Measurements from ENCODE around the gene CMTM2. TPM values are rescaled to one million over a fixed set of nuclear protein-coding genes. Genes with fewer than 3 reads are reported as not detected.

CMTM2 gene
- total and polyA plus RNA-seq, 12 donors, result 0.33 to 0.95 (median 0.63) TPM; not detected in 8

DNA sequence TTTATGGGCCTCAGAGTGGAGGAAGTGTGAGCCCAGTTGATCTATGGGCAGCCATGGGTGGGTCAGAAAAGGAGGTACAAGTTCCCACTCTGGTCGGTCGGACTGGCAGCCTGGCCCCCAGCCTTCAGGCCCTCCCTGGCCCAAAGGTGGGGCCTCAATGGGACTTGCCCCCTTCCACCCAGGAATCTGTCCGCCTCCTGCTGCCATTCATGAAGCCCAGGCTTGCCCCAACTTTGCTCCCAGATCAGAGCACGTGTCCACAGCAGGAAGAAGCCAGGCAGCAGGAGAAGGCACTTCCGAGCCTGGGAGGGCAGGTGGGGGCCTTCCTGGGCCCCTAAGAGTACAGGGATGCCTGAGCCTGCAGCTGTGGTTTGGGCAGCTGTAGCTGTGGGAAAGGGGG lies 22.2 kb downstream of the CMTM2 start:
- intact Hi-C loops (cut with DNase I), result loop anchor here in 7 of 10 donors (5.0 to 10.0 kb wide), 5 partner anchors 87 to 263 kb away; no protein-coding TSS in a partner anchor
- Histone ChIP-seq H3K27me3 (peaks cover 0 to 5% (median 0%) of the 10 kb centered on the region in 7 donors), H3K27ac (no peak overlapping the region), H3K36me3 (no peaks in the 10 kb centered on the region), H3K9me3 (no peaks in the 10 kb centered on the region), H3K4me1 (peaks cover 0 to 27% (median 17%) of the 10 kb centered on the region in 9 donors), H3K4me3 (no peak overlapping the region)
- TF ChIP-seq, protein P1, sequence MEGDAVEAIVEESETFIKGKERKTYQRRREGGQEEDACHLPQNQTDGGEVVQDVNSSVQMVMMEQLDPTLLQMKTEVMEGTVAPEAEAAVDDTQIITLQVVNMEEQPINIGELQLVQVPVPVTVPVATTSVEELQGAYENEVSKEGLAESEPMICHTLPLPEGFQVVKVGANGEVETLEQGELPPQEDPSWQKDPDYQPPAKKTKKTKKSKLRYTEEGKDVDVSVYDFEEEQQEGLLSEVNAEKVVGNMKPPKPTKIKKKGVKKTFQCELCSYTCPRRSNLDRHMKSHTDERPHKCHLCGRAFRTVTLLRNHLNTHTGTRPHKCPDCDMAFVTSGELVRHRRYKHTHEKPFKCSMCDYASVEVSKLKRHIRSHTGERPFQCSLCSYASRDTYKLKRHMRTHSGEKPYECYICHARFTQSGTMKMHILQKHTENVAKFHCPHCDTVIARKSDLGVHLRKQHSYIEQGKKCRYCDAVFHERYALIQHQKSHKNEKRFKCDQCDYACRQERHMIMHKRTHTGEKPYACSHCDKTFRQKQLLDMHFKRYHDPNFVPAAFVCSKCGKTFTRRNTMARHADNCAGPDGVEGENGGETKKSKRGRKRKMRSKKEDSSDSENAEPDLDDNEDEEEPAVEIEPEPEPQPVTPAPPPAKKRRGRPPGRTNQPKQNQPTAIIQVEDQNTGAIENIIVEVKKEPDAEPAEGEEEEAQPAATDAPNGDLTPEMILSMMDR (IDR thresholded peaks at IDR 0.05), result no peak
- ATAC-seq (no peak), DNase-seq (no peak)
- WGBS, 2 donors, result 96% methylated on average over 5 of the region's 5 CpGs

DNA sequence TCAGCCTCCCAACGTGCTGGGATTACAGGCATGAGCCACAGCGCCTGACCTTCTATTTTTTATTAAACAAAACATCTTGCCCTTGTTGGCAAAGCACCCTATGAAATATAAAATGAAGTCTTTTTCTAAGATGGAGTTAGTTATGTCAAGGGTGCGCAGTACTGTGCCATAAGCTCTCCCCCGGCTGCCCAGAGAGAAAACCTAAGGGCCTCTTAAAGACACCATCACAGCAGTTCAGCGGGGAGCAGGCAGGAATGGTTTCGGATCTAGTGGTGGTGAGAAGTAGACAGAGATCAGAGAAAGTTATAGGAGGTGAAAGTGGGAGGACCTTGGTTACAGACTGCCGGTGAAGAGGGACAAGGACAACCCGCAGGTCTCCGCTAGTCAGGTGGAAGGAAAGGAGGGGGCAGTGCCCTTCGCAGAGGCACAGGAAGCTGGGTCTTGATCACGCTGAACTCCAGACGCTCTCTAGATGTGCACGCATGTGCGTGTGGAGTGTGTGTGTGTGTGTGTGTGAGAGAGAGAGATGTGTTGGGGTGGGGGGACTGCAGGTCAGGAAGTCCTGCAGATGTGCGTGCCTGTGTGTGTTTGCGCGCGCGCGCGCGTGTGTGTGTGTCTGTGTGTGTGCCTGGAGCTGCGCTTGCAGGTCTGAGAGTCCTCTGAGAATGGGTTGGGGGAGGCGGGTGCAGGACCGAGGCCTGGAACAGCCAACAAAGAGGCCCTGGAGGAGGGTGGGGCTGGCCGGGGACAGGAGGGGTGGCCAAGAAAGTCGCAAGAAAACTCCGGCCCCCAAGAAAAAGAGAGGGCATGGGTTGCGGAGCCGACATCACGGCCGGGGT lies 24.5 kb downstream of the CMTM2 start:
- peaks cover 0 to 5% (median 0%) of the 10 kb centered on the region in 7 donors for H3K27me3 ChIP-seq
- TF ChIP-seq, protein P1 (IDR thresholded peaks at IDR 0.05), result no peak
- peak; percentile 8 to 52 (median 40) for ATAC-seq

GRCh38 chr16:66604376-66605176 lies 25.3 kb downstream of the CMTM2 start, which contains the start of gene CMTM3:
TSS of gene CMTM3 (plus strand) at chr16:66604704. CDS start at chr16:66604806, 102 bp downstream.
- intact Hi-C loops (cut with DNase I), result loop anchor here (1.0 to 10.0 kb wide), 15 partner anchors 47 to 263 kb away; partner anchors contain the start of genes TK2 (in 3 of the 10), CKLF (in 2 of the 10) and CMTM4 (in 1 of the 10)
- H3K4me1 ChIP-seq, result peaks cover 0 to 55% (median 32%) of the 10 kb centered on the region in 9 donors
- H3K4me3 ChIP-seq, result peak within 1 kb of the TSS; percentile 56 to 97 (median 79)
- TF ChIP-seq, protein P1 (IDR thresholded peaks at IDR 0.05), result peak; percentile 61 to 88 (median 80)
- DNase-seq (peak; percentile 63 to 76), ATAC-seq (peak; percentile 26 to 75 (median 61))
- H3K27me3 ChIP-seq, result peaks cover 0 to 5% (median 0%) of the 10 kb centered on the region in 7 donors
- H3K27ac ChIP-seq, result peak within 1 kb of the TSS; percentile 88 to 99 (median 95)
- H3K9me3 ChIP-seq, result no peaks in the 10 kb centered on the region
- 1 to 2% methylated on average over 75 to 91 of the region's 96 CpGs for WGBS, 2 donors
- H3K36me3 ChIP-seq, result peaks cover 0 to 18% (median under 1%) of the 10 kb centered on the region in 9 donors

More for the DNA sequence above, 24.5 kb downstream of the CMTM2 start:
- WGBS, 2 donors, result 9 to 10% methylated on average over 32 of the region's 32 CpGs
- intact Hi-C loops (cut with DNase I), result loop anchor here in 9 of 10 donors (1.0 to 10.0 kb wide), 9 partner anchors 51 to 261 kb away; partner anchors contain the start of genes TK2 (in 2 of the 9) and CKLF (in 1 of the 9)
- peak; percentile 55 to 66 for DNase-seq
- Histone ChIP-seq H3K36me3 (peaks cover 0 to 10% (median 0%) of the 10 kb centered on the region in 9 donors), H3K27ac (peak overlapping the region; percentile 88 to 99 (median 95)), H3K9me3 (no peaks in the 10 kb centered on the region), H3K4me1 (peaks cover 0 to 50% (median 29%) of the 10 kb centered on the region in 9 donors), H3K4me3 (peak overlapping the region; percentile 56 to 97 (median 79))

Measured in heart right ventricle (tissue), 16 donors.